H9 (cell line): ENCODE measurements around the gene SETBP1. TPM values are rescaled to one million over a fixed set of nuclear protein-coding genes. Genes with fewer than 3 reads are reported as not detected.

Source experiments
- DNase-seq: peaks from one replicate; pipeline ENCODE4 v3.0.0-alpha.2; 2017
- H2AFZ ChIP-seq: one replicate; pipeline ENCODE4 v1.6.1; 2013; ENCODE audit warnings: mild to moderate bottlenecking, low read length, control low read depth, moderate library complexity
- H2AK5ac ChIP-seq: 2 replicates; pipeline ENCODE4 v1.6.1; 2013; ENCODE audit warnings: low read length, control low read depth, mixed read lengths; ENCODE audit not compliant: insufficient read length
- H2BK120ac ChIP-seq: one replicate; pipeline ENCODE4 v1.6.1; 2013; ENCODE audit warnings: low read depth, mild to moderate bottlenecking, low read length, control low read depth, inconsistent platforms; ENCODE audit not compliant: poor library complexity, severe bottlenecking
- H2BK12ac ChIP-seq: 2 replicates; pipeline ENCODE4 v1.6.1; 2013; ENCODE audit warnings: low read length, control low read depth, mixed read lengths, low read depth; ENCODE audit not compliant: insufficient read length
- H2BK15ac ChIP-seq: 2 replicates; pipeline ENCODE4 v1.6.1; 2013; ENCODE audit warnings: low read depth, low read length, control low read depth
- H2BK20ac ChIP-seq: one replicate; pipeline ENCODE4 v1.6.1; 2013; ENCODE audit warnings: low read depth, mild to moderate bottlenecking, low read length, control low read depth, inconsistent platforms; ENCODE audit not compliant: poor library complexity, severe bottlenecking
- H2BK5ac ChIP-seq: 2 replicates; pipeline ENCODE4 v1.6.1; 2013; ENCODE audit warnings: low read length, control low read depth, mixed read lengths; ENCODE audit not compliant: insufficient read length
- H3K14ac ChIP-seq: 2 replicates; pipeline ENCODE4 v1.6.1; 2013; ENCODE audit warnings: low read length, control low read depth; ENCODE audit not compliant: insufficient read depth
- H3K18ac ChIP-seq: 2 replicates; pipeline ENCODE4 v1.6.1; 2013; ENCODE audit warnings: low read depth, mild to moderate bottlenecking, mixed read lengths, low read length, control low read depth; ENCODE audit not compliant: insufficient read length
- H3K23ac ChIP-seq: 2 replicates; pipeline ENCODE4 v1.6.1; 2013; ENCODE audit warnings: low read length, control low read depth, mixed read lengths, low read depth; ENCODE audit not compliant: insufficient read length
- H3K23me2 ChIP-seq: 2 replicates; pipeline ENCODE4 v1.6.1; 2013; ENCODE audit warnings: low read depth, mild to moderate bottlenecking, mixed read lengths, low read length, control low read depth; ENCODE audit not compliant: insufficient read length, poor library complexity, severe bottlenecking
- H3K27ac ChIP-seq: 2 replicates; pipeline ENCODE4 v1.5.1; 2013; ENCODE audit warnings: low read length, control low read depth, mixed read lengths, low read depth; ENCODE audit not compliant: insufficient read length
- H3K27me3 ChIP-seq: 2 replicates; pipeline ENCODE4 v1.6.1; 2013; ENCODE audit warnings: low read length, control low read depth, inconsistent platforms; ENCODE audit not compliant: insufficient read depth
- H3K4ac ChIP-seq: 2 replicates; pipeline ENCODE4 v1.6.1; 2013; ENCODE audit warnings: low read depth, mild to moderate bottlenecking, control low read depth, inconsistent platforms, low read length, moderate library complexity
- H3K4me1 ChIP-seq: 2 replicates; pipeline ENCODE4 v1.6.1; 2013; ENCODE audit warnings: low read length, control low read depth, inconsistent platforms; ENCODE audit not compliant: insufficient read depth
- H3K4me2 ChIP-seq: 2 replicates; pipeline ENCODE4 v1.6.1; 2013; ENCODE audit warnings: low read length, control low read depth, mixed read lengths; ENCODE audit not compliant: insufficient read length, insufficient read depth
- H3K56ac ChIP-seq: 2 replicates; pipeline ENCODE4 v1.6.1; 2013; ENCODE audit warnings: low read depth, mild to moderate bottlenecking, mixed read lengths, low read length, control low read depth; ENCODE audit not compliant: insufficient read length
- H3K79me1 ChIP-seq: 2 replicates; pipeline ENCODE4 v1.6.1; 2013; ENCODE audit warnings: low read depth, mild to moderate bottlenecking, moderate library complexity, low read length, control low read depth, inconsistent platforms; ENCODE audit not compliant: insufficient read depth, poor library complexity, severe bottlenecking
- H3K79me2 ChIP-seq: 2 replicates; pipeline ENCODE4 v1.6.1; 2013; ENCODE audit warnings: low read length, control low read depth, inconsistent platforms; ENCODE audit not compliant: insufficient read depth
- H3K9ac ChIP-seq: 2 replicates; pipeline ENCODE4 v1.6.1; 2013; ENCODE audit warnings: low read length, control low read depth, mixed read lengths; ENCODE audit not compliant: insufficient read length; ENCODE audit errors: extremely low read depth
- H3K9me3 ChIP-seq: one replicate; pipeline ENCODE4 v1.6.1; 2013; ENCODE audit warnings: low read depth, low read length, inconsistent platforms; ENCODE audit not compliant: control insufficient read depth
- H3T11ph ChIP-seq: one replicate; pipeline ENCODE4 v1.6.1; 2013; ENCODE audit warnings: mild to moderate bottlenecking, low read length, control low read depth, inconsistent platforms
- H4K20me1 ChIP-seq: one replicate; pipeline ENCODE4 v1.6.1; 2013; ENCODE audit not compliant: control insufficient read depth, insufficient read length, insufficient read depth
- H4K5ac ChIP-seq: 2 replicates; pipeline ENCODE4 v1.6.1; 2013; ENCODE audit warnings: low read depth, mild to moderate bottlenecking, mixed read lengths, low read length, control low read depth; ENCODE audit not compliant: insufficient read length
- H4K8ac ChIP-seq: replicated peaks from 2 replicates; pipeline ENCODE4 v1.6.1; 2013; ENCODE audit warnings: low read length, control low read depth, mixed read lengths, low read depth; ENCODE audit not compliant: insufficient read length
- H4K91ac ChIP-seq: 2 replicates; pipeline ENCODE4 v1.6.1; 2013; ENCODE audit warnings: low read depth, mild to moderate bottlenecking, moderate library complexity, mixed read lengths, low read length, control low read depth; ENCODE audit not compliant: insufficient read length
- H3K27ac Mint-ChIP-seq, 3 experiments: 2 replicates in 2 of 3; 3 replicates in 1 of 3; pipeline ENCODE4 v1.8.0; 2020 to 2021; ENCODE audit warnings: mixed read lengths in 3 of 3, mild to moderate bottlenecking in 1 of 3, moderate library complexity in 1 of 3
- H3K27me3 Mint-ChIP-seq: 2 replicates; pipeline ENCODE4 v1.8.0; 2021; ENCODE audit warnings: low read depth, mild to moderate bottlenecking, moderate library complexity, mixed read lengths
- H3K36me3 Mint-ChIP-seq, 3 experiments: 2 replicates in 2 of 3; 3 replicates in 1 of 3; pipeline ENCODE4 v1.8.0; 2020 to 2021; ENCODE audit warnings: low read depth in 3 of 3, mixed read lengths in 3 of 3; ENCODE audit not compliant: insufficient read depth in 1 of 3
- H3K4me1 Mint-ChIP-seq, 2 experiments: 2 replicates each; pipeline ENCODE4 v1.8.0; 2020; ENCODE audit warnings: mixed read lengths in 2 of 2
- H3K4me3 Mint-ChIP-seq, 2 experiments: 2 replicates in 1 of 2; 3 replicates in 1 of 2; pipeline ENCODE4 v1.8.0; 2020 to 2021; ENCODE audit warnings: mild to moderate bottlenecking in 2 of 2, mixed read lengths in 2 of 2, moderate library complexity in 1 of 2
- H3K9me3 Mint-ChIP-seq, 2 experiments: 2 replicates in 1 of 2; 3 replicates in 1 of 2; pipeline ENCODE4 v1.8.0; 2020; ENCODE audit warnings: mild to moderate bottlenecking in 2 of 2, mixed read lengths in 2 of 2, moderate library complexity in 1 of 2
- CTCF ChIP-seq: fragments of 200-600 bp; sonication (generic); conservative IDR thresholded peaks from 3 replicates; pipeline ENCODE4 v1.8.0; 2021; ENCODE audit warnings: antibody characterized with exemption, mild to moderate bottlenecking
- WGBS: extraction: QIAGEN DNeasy Blood & Tissue Kit; methylation state at CpG from one replicate; pipeline ENCODE4 v1.1.7; 2013; ENCODE audit warnings: missing lambda C conversion rate, low lambda C conversion rate, mixed read lengths; ENCODE audit not compliant: insufficient read length; ENCODE audit errors: extremely low coverage; 5-methylcytosine and 5-hydroxymethylcytosine counted together
- total RNA-seq: library from RNA; stranded (reverse); gene quantifications from 2 replicates; pipeline ENCODE4 v1.2.1, GENCODE V29; 2021

SETBP1 gene
- total RNA-seq, 1 experiment from 2014 or later: 4.6 TPM

- Histone ChIP-seq H2AFZ (no peak overlapping the region), H3K4me2 (no peak overlapping the region), H2BK12ac (no peak overlapping the region), H2BK15ac (no peak overlapping the region), H3K4me1 (peaks cover 9% of the 10 kb centered on the region; the same call in 1 of the 2 replicates), H2BK120ac (no peak overlapping the region), H4K91ac (no peak overlapping the region), H4K20me1 (no peaks in the 10 kb centered on the region), H3K18ac (no peak overlapping the region), H3K27ac (no peak overlapping the region), H3K79me1 (no peaks in the 10 kb centered on the region), H3K23me2 (no peaks in the 10 kb centered on the region), H2AK5ac (no peak overlapping the region), H2BK5ac (no peak overlapping the region), H3K23ac (no peak overlapping the region), H2BK20ac (no peak overlapping the region), H3K9me3 (no peaks in the 10 kb centered on the region), H3T11ph (no peak overlapping the region), H3K27me3 (no peaks in the 10 kb centered on the region), H3K79me2 (no peaks in the 10 kb centered on the region), H3K4ac (no peak overlapping the region), H3K14ac (no peak overlapping the region), H3K9ac (no peak overlapping the region), H3K56ac (no peak overlapping the region), H4K8ac (no peak overlapping the region), H4K5ac (no peak overlapping the region)
- Mint-ChIP-seq H3K27me3 (peaks cover 5% of the 10 kb centered on the region), H3K9me3 (no peaks in the 10 kb centered on the region; a peak in 1 of 5 replicates), H3K4me3 (no peak overlapping the region), H3K4me1 (peaks cover 15 to 20% of the 10 kb centered on the region in 2 experiments), H3K27ac (no peak overlapping the region), H3K36me3 (no peaks in the 10 kb centered on the region)
- WGBS: no CpG with 5 or more reads among the region's 2 CpGs
- TF ChIP-seq CTCF: peak; percentile 58
- no peak for DNase-seq
Measured at GRCh38 chr18:44973282-44973681, 292.6 kb downstream of the SETBP1 start.
